H1 (cell line): Measurements from ENCODE around the gene PRKAR2A. TPM values are rescaled to one million over a fixed set of nuclear protein-coding genes. Genes with fewer than 3 reads are reported as not detected.

ENCODE experiments used
- CTCF ChIA-PET: fragments of 300-600 bp; sonication (Branson Sonifier 250); formaldehyde crosslinking; loops from one replicate; lab custom pipeline; 2021; ENCODE audit not compliant: partially characterized antibody; lab: Charles Lee
- POLR2A ChIA-PET: fragments of 300-600 bp; sonication (Branson Sonifier 250); formaldehyde crosslinking; loops from one replicate; lab custom pipeline; 2021; ENCODE audit warnings: inconsistent platforms; ENCODE audit not compliant: partially characterized antibody; lab: Charles Lee
- DNase-seq, 2 experiments: peaks; one replicate each; pipeline versions ENCODE4 v3.0.0 to v3.0.0-alpha.2; 2010 to 2022; ENCODE audit warnings: low spot score in 2 of 2, low read depth in 1 of 2, mixed read lengths in 1 of 2
- FAIRE-seq: peaks from 2 replicates; lab custom pipeline; 2011; peaks lifted over from hg19 to GRCh38; lab: Jason Lieb, UNC
- H2AFZ ChIP-seq: 2 replicates; pipeline ENCODE4 v1.8.1; 2012; ENCODE audit warnings: low read length, inconsistent platforms
- H2AK5ac ChIP-seq: 2 replicates; pipeline ENCODE4 v1.6.1; 2013; ENCODE audit warnings: low read depth, low read length
- H2BK120ac ChIP-seq: replicated peaks from 2 replicates; pipeline ENCODE3; 2013; ENCODE audit warnings: low read depth, low read length, inconsistent platforms
- H2BK12ac ChIP-seq: 2 replicates; pipeline ENCODE4 v1.6.1; 2013; ENCODE audit warnings: low read depth, low read length
- H2BK15ac ChIP-seq: 2 replicates; pipeline ENCODE4 v1.6.1; 2013; ENCODE audit warnings: low read length
- H2BK20ac ChIP-seq: 2 replicates; pipeline ENCODE4 v1.6.1; 2013; ENCODE audit warnings: low read length
- H2BK5ac ChIP-seq: 2 replicates; pipeline ENCODE4 v1.6.1; 2013; ENCODE audit warnings: low read depth, low read length
- H3K14ac ChIP-seq: 2 replicates; pipeline ENCODE4 v1.6.1; 2013; ENCODE audit warnings: inconsistent platforms; ENCODE audit not compliant: insufficient read length
- H3K18ac ChIP-seq: 2 replicates; pipeline ENCODE4 v1.6.1; 2013; ENCODE audit warnings: low read length; ENCODE audit errors: extremely low read depth
- H3K23ac ChIP-seq: 2 replicates; pipeline ENCODE4 v1.6.1; 2013; ENCODE audit warnings: inconsistent platforms; ENCODE audit not compliant: insufficient read length
- H3K23me2 ChIP-seq: 2 replicates; pipeline ENCODE4 v1.6.1; 2013; ENCODE audit warnings: low read depth, low read length
- H3K27ac ChIP-seq: 2 replicates; pipeline ENCODE4 v1.6.1; 2011; ENCODE audit warnings: low read depth, low read length, inconsistent platforms
- H3K27me3 ChIP-seq, 4 experiments: replicated peaks in 1 of 4; 1 replicate in 1 of 4; 2 replicates in 3 of 4; pipeline versions ENCODE4 v1.6.1 to v1.8.1; 2011 to 2013; ENCODE audit warnings: low read length in 3 of 4, mild to moderate bottlenecking in 3 of 4, inconsistent platforms in 2 of 4, mixed read lengths in 2 of 4, moderate library complexity in 1 of 4; ENCODE audit not compliant: control insufficient read depth in 3 of 4, insufficient read depth in 3 of 4; ENCODE audit errors: extremely low read depth in 1 of 4
- H3K36me3 ChIP-seq, 4 experiments: 2 replicates each; pipeline versions ENCODE4 v1.6.1 to v1.8.1; 2011 to 2013; ENCODE audit warnings: mild to moderate bottlenecking in 4 of 4, low read length in 3 of 4, moderate library complexity in 2 of 4, control low read depth in 1 of 4, inconsistent platforms in 1 of 4; ENCODE audit not compliant: insufficient read depth in 4 of 4, control insufficient read depth in 2 of 4
- H3K4ac ChIP-seq: replicated peaks from 2 replicates; pipeline ENCODE3; 2013; ENCODE audit warnings: low read length, low read depth, mixed read lengths, inconsistent platforms; ENCODE audit not compliant: insufficient read length
- H3K4me1 ChIP-seq, 4 experiments: replicated peaks in 1 of 4; 1 replicate in 1 of 4; 2 replicates in 3 of 4; pipeline versions ENCODE4 v1.6.1 to v1.8.1; 2011 to 2013; ENCODE audit warnings: low read length in 3 of 4, inconsistent platforms in 2 of 4, mixed read lengths in 1 of 4; ENCODE audit not compliant: insufficient read depth in 4 of 4, control insufficient read depth in 3 of 4
- H3K4me2 ChIP-seq, 2 experiments: 2 replicates each; pipeline versions ENCODE4 v1.6.1 to v1.8.1; 2011 to 2013; ENCODE audit warnings: low read depth in 2 of 2, low read length in 2 of 2, control low read depth in 1 of 2, inconsistent platforms in 1 of 2, mild to moderate bottlenecking in 1 of 2; ENCODE audit not compliant: insufficient read depth in 1 of 2
- H3K4me3 ChIP-seq, 4 experiments: fragments of 200-600, 300-600 bp in 1 of 4; sonication (generic), shearing (Covaris generic), sonication (Bioruptor Twin) in 1 of 4; 2 replicates each; pipeline versions ENCODE4 v1.5.1 to v1.8.1; 2011 to 2016; ENCODE audit warnings: low read length in 4 of 4, low read depth in 3 of 4, control low read depth in 2 of 4, inconsistent platforms in 2 of 4, mild to moderate bottlenecking in 2 of 4, mixed read lengths in 1 of 4, moderate library complexity in 1 of 4; ENCODE audit not compliant: insufficient read depth in 2 of 4; ENCODE audit errors: extremely low read depth in 1 of 4
- H3K56ac ChIP-seq: replicated peaks from 2 replicates; pipeline ENCODE3; 2013; ENCODE audit warnings: low read depth, mild to moderate bottlenecking, mixed read lengths, low read length, inconsistent platforms; ENCODE audit not compliant: insufficient read length
- H3K79me1 ChIP-seq: 2 replicates; pipeline ENCODE4 v1.6.1; 2013; ENCODE audit warnings: low read depth, low read length, control low read depth
- H3K79me2 ChIP-seq, 2 experiments: 2 replicates each; pipeline versions ENCODE4 v1.6.1 to v1.8.1; 2012 to 2013; ENCODE audit warnings: low read length in 2 of 2, mild to moderate bottlenecking in 2 of 2, inconsistent platforms in 1 of 2; ENCODE audit not compliant: insufficient read depth in 2 of 2, control insufficient read depth in 1 of 2
- H3K9ac ChIP-seq, 4 experiments: replicated peaks in 1 of 4; 1 replicate in 1 of 4; 2 replicates in 3 of 4; pipeline versions ENCODE4 v1.6.1 to v1.8.1; 2011 to 2013; ENCODE audit warnings: low read depth in 3 of 4, low read length in 3 of 4, control low read depth in 2 of 4, mild to moderate bottlenecking in 2 of 4, moderate library complexity in 2 of 4, inconsistent platforms in 1 of 4; ENCODE audit errors: extremely low read depth in 1 of 4
- H3K9me3 ChIP-seq, 2 experiments: 2 replicates each; pipeline versions ENCODE4 v1.6.1 to v1.8.1; 2012 to 2013; ENCODE audit warnings: mild to moderate bottlenecking in 2 of 2, moderate library complexity in 2 of 2, control low read depth in 1 of 2, inconsistent platforms in 1 of 2, low read depth in 1 of 2, low read length in 1 of 2, mixed read lengths in 1 of 2; ENCODE audit not compliant: insufficient read depth in 2 of 2
- H4K20me1 ChIP-seq, 2 experiments: replicated peaks in 1 of 2; 2 replicates each; pipeline versions ENCODE3 to v1.8.1; 2011 to 2013; ENCODE audit warnings: inconsistent platforms in 2 of 2, low read length in 2 of 2, mild to moderate bottlenecking in 1 of 2; ENCODE audit not compliant: insufficient read depth in 2 of 2, control insufficient read depth in 1 of 2
- H4K5ac ChIP-seq: 2 replicates; pipeline ENCODE4 v1.6.1; 2013; ENCODE audit warnings: low read length, low read depth, mixed read lengths, inconsistent platforms; ENCODE audit not compliant: insufficient read length
- H4K8ac ChIP-seq: 2 replicates; pipeline ENCODE4 v1.8.0; 2013; ENCODE audit warnings: mild to moderate bottlenecking, moderate library complexity, low read length, inconsistent platforms; ENCODE audit not compliant: insufficient read depth; ENCODE audit errors: extremely low read depth
- H4K91ac ChIP-seq: replicated peaks from 2 replicates; pipeline ENCODE3; 2013; ENCODE audit warnings: low read length, mixed read lengths, inconsistent platforms; ENCODE audit not compliant: insufficient read length
- E2F6 ChIP-seq: IDR thresholded peaks from 2 replicates; pipeline ENCODE4 v1.6.1; 2012; ENCODE audit warnings: inconsistent platforms
- EGR1 ChIP-seq: IDR thresholded peaks from 2 replicates; pipeline ENCODE4 v1.6.1; 2011; ENCODE audit warnings: low read depth, low read length, borderline replicate concordance
- JUN ChIP-seq: IDR thresholded peaks from 2 replicates; pipeline ENCODE4 v1.6.1; 2011; ENCODE audit warnings: low read depth, mild to moderate bottlenecking, improper control_type of control experiment, low read length
- JUND ChIP-seq: IDR thresholded peaks from 2 replicates; pipeline ENCODE4 v1.6.1; 2011; ENCODE audit warnings: mild to moderate bottlenecking, improper control_type of control experiment, low read length
- KDM5A ChIP-seq: fragments of 200-600 bp; IDR thresholded peaks from 2 replicates; pipeline ENCODE4 v1.7.1; 2012; ENCODE audit warnings: mild to moderate bottlenecking, low read length, inconsistent platforms, mixed read lengths
- PHF8 ChIP-seq: fragments of 200-600 bp; sonication (generic); conservative IDR thresholded peaks from 2 replicates; pipeline ENCODE4 v1.7.1; 2012; ENCODE audit warnings: low read depth, mild to moderate bottlenecking, inconsistent platforms, low read length, moderate library complexity
- POLR2A ChIP-seq, 2 experiments: IDR thresholded peaks; 1 replicate in 1 of 2; 2 replicates in 1 of 2; pipeline ENCODE4 v1.6.1; 2011; ENCODE audit warnings: low read depth in 2 of 2, low read length in 2 of 2, mild to moderate bottlenecking in 2 of 2; ENCODE audit errors: control extremely low read depth in 1 of 2
- RFX5 ChIP-seq: IDR thresholded peaks from 2 replicates; pipeline ENCODE4 v1.6.1; 2011; ENCODE audit warnings: low read depth, low read length, improper control_type of control experiment, borderline replicate concordance
- SUZ12 ChIP-seq: fragments of 200-600 bp; sonication (generic); IDR thresholded peaks from 2 replicates; pipeline ENCODE4 v1.6.1; 2012; ENCODE audit warnings: mild to moderate bottlenecking, inconsistent platforms, low read length, moderate library complexity, mixed read lengths
- TAF1 ChIP-seq: IDR thresholded peaks from 2 replicates; pipeline ENCODE4 v1.6.1; 2011; ENCODE audit warnings: mild to moderate bottlenecking, low read depth, low read length
- WGBS, 2 experiments: shearing (Covaris generic) in 1 of 2; methylation state at CpG; one replicate each; pipeline versions ENCODE4 v1.1.6 to v1.1.7; 2013 to 2015; ENCODE audit warnings: low lambda C conversion rate in 2 of 2, mixed read lengths in 2 of 2, inconsistent platforms in 1 of 2, low coverage in 1 of 2, missing lambda C conversion rate in 1 of 2; ENCODE audit not compliant: insufficient replicate concordance in 2 of 2, insufficient coverage in 1 of 2, insufficient read length in 1 of 2; ENCODE audit errors: extremely low coverage in 1 of 2, missing lambda C conversion rate in 1 of 2; 5-methylcytosine and 5-hydroxymethylcytosine counted together
- polyA plus RNA-seq, 7 experiments: library from polyadenylated mRNA; depleted of rRNA in 3 of 7; stranded (reverse) in 5 of 7; unstranded in 2 of 7; fragments of >200 nt in 5 of 7; fragments of 200-250 nt in 2 of 7; gene quantifications; 1 replicate in 5 of 7; 2 replicates in 1 of 7; 4 replicates in 1 of 7; pipeline versions ENCODE4 v1.2.1 to v1.2.3, GENCODE V29; 2011 to 2013; ENCODE audit warnings: missing spikeins in 2 of 7, mixed read lengths in 2 of 7
- total RNA-seq: library from RNA; stranded (reverse); fragmentation: NEBNext Ultra II Directional; extraction: Animal tissue kit (Norgen Biotek cat#: 25700); gene quantifications from 2 replicates; pipeline ENCODE4 v1.2.1, GENCODE V29; 2021

The PRKAR2A gene
- total and polyA plus RNA-seq, 2 of the 8 experiments (the other 6 are each of a cell fraction or from before 2014, with no cell fraction given): 6.3 to 42.4 TPM

GRCh38 chr3:48835650-48836366 lies 11.9 kb downstream of the PRKAR2A start:
- Histone ChIP-seq H3K56ac (no peak overlapping the region), H2BK120ac (no peak overlapping the region), H3K4me3 (no peak overlapping the region), H3K79me2 (no peaks in the 10 kb centered on the region), H3K9me3 (no peaks in the 10 kb centered on the region), H2BK15ac (no peak overlapping the region), H4K91ac (no peak overlapping the region), H4K5ac (no peak overlapping the region), H2BK5ac (no peak overlapping the region), H3K9ac (no peak overlapping the region), H3K4me1 (no peaks in the 10 kb centered on the region), H4K20me1 (no peaks in the 10 kb centered on the region), H3K23me2 (no peaks in the 10 kb centered on the region), H3K4me2 (no peak overlapping the region), H3K4ac (no peak overlapping the region), H3K14ac (no peak overlapping the region), H2AFZ (no peak overlapping the region), H2AK5ac (no peak overlapping the region), H3K27ac (no peak overlapping the region)
- ChIA-PET POLR2A (no interaction called here), CTCF (interaction anchor here (1.0 kb wide), 1 partner anchor 150 kb away, joined by 4 read pairs; the partner anchor contains the start of gene NCKIPSD)
- no peak for FAIRE-seq
- TF ChIP-seq SUZ12: no peak
- no peak for TF ChIP-seq TAF1
- no peak for TF ChIP-seq KDM5A
- no peak for TF ChIP-seq RFX5
- TF ChIP-seq EGR1: no peak
- TF ChIP-seq POLR2A (IDR thresholded peaks at IDR 0.05; ENCODE audit: control extremely low read depth in 1 of 2, low read depth in 2 of 2, low read length in 2 of 2): no peak
- no peak for TF ChIP-seq PHF8
- no peak for TF ChIP-seq JUND
- TF ChIP-seq JUN: no peak
- no peak for TF ChIP-seq E2F6
- TF ChIP-seq, all 59 proteins: peak for 0
- Histone ChIP-seq H4K8ac (no peak overlapping the region), H3K36me3 (no peaks in the 10 kb centered on the region), H2BK20ac (no peak overlapping the region), H3K18ac (no peak overlapping the region), H3K27me3 (no peaks in the 10 kb centered on the region), H3K79me1 (no peaks in the 10 kb centered on the region; the same call in 1 of the 2 replicates), H2BK12ac (no peak overlapping the region), H3K23ac (no peak overlapping the region)
- WGBS, 2 experiments: 87% methylated on average over 11 of the region's 11 CpGs; no CpG with 5 or more reads in 1 of the 2 experiments
- no peak for DNase-seq
